Stimulated activated CD4-positive, alpha-beta T cell treated with anti-CD3 and anti-CD28 coated beads, Interleukin-1b, Interleukin-23, amount 100 ng/mL, for 1 hour (primary cell): ENCODE results near the gene JARID2.

Experiments
- DNase-seq, 2 donors: peaks; one replicate each; pipeline ENCODE4 v3.0.0-alpha.2; 2020; ENCODE audit warnings: low read depth in 2 of 2

JARID2 gene

DNA sequence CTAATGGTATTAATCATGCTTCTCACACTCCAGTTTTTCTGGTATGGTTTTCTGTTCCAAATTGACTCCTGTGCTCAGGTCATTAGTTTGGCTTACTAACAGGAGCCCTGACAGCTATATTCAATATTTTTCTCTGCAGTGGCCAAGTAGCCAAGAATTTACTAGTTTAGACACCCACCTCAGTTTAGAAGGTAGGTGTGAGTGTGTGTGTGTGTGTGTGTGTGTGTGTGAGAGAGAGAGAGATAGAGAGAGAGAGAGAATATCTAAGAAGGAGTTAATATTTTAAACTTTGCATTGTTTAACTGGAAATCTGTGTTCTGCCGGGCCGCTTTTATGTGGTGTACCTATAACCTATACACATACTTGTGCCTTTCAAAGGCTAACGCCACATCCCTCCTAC lies 18.5 kb downstream of the JARID2 start:
- no peak for DNase-seq

DNA sequence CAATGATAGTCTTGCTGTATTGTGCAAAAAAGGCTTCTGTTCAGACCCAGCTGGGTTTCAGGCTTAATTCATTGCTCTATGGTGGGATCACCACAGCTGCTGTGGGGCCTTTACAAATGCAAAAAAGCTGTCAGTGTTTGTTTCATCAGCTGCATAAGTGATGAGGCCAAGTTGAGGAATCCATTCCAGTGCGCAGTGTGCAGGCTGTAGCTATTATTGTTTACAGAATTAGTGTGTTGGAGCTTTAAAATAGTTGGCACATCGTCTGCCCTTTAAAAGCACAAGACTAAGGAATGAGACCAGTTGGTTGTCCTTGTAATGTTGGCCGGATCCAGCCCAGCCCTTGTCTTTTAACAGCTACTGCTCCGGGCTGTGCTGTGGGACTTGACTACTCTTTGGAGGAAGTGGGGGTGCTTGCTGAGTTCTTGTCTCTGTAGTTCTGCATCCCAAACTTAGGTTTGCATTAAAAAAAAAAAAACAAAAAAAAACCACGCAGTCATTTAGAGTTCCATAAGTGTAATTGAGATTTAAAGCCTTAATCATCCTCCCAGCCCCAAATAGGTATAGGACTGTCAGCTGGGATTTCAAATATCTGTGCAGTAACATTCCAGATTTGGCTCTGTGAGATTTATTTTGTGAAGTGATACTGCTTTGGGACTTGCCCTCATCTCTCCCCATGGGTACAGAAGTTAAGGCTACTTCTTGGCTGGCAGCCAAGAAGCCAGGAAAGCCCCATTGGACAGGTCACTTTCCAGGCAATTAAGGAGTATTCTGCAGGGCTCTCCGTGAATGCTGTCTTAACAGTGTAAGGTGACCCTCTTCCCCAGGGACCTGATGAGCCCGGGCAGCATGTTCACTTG lies 19.3 kb downstream of the JARID2 start:
- DNase-seq: no peak

DNA sequence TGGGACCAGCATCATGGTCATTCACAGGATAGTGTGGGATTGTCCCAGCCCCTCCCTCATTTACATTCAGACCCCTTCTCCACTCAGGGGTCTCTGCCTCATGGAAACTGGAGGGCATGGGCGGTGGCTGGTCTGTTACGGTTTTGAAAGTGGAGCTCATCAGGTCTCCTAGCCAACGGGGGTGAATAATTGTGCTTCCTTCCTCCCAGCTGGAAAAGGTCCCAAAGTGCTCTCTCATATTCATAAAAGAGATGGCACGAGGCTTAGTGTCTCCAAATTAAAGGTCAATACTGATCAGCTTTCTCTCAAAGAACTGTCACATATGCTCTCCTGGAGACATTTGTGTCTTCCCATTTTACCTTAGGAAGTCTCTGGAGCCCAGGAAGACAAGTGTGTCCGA lies 19.9 kb downstream of the JARID2 start:
- no peak for DNase-seq

DNA sequence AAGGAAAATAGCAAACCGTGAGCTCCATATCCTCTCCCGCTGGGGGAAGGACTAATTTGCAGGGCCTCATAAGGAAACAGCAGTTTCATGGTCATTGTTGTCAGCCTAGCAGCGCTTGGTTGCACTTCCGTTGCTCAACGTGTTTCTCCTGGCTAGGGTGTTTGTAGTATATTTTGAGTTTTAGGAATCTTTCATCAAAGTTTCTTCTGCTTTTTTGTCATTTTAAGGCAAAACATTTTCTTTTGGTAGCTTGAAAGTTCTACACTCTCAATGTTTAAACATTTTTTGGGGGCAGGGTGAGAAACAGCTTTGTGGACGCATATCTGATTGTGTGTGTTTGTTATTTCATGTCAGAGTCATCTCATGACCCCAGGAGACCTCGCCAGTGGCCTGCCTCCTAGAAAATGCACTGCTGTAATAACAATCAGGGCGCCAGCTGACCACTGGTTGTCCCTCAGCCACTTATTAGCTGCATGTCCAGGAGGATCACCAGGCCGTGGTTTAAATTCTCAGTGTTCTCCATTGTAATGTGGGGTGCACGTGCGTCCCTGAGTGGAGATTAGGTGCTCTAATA lies 20.6 kb downstream of the JARID2 start:
- DNase-seq: no peak

DNA sequence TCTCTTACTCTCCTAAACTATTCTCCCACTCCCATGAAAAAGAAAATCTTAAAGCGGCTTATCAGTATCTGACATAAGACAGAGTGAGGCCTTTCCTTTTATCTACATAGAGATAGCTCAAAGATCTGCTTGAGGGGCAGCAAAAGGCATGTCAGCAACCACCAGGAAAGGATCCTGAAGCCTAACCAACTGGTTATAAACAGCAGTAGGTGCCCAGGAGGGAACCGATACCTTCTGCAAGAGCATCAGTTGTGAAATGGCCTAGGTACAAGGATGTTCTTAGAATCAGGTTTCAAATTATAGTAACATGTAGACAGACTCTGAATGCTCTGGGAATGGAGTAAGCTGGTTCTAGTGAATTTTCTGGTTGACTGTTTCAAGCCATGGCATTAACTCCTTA lies 21.4 kb downstream of the JARID2 start:
- DNase-seq: no peak

DNA sequence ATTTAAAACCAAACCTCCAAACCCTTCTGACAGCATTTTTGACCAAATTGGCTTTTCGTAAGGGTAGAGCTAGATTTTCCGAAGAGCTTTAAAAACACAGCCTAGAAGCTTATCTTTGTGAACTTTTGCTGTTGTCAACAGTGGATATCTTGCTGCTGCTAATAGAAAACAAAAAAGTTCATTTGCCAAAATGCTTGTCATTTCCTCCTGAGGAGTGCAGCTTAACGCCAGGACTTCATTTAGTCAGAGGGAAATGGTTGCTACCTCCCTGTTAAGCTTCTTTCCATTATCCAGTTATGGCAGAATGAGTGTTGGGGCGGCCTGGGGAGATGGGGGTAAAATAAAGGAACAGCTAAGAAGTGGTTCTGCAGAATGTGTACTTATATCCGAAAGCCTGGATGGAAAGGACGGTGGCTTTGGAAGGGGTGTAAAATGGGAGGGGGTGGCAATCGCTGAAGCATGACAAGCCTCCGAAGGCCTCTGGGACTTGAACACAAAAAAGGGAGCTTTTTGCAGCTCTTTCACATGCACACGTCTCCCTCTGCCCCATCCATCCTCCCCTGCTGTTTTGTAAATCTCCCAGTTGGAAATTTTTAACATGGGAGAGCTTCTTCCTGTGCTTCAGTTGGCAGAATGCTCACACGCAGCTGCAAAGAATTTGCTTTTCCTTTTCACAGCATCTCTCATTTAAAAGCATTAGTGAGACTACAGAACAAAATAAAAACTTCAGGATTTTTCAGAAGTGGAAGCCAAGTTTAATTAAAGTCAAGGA lies 22.5 kb downstream of the JARID2 start:
- DNase-seq: no peak

DNA sequence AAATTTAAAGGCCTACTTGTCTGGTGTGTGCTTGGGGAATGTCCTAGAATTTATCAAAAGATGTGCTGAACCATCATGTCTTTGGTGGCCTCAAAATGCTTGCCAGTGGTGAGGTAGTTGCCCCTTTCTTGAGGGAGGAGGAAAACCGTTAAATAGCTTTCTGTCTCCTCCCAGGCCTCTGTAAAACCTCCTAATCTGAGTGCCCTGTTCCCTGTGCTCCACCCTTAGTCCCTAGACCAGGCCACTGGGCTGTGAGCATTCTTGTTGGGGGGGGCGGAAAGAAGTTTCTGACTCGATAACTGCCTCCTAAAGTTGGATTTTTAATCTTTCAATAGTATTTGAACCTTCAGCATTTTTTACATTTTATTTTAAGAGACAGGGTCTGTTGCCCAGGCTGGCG lies 23.1 kb downstream of the JARID2 start:
- no peak for DNase-seq

DNA sequence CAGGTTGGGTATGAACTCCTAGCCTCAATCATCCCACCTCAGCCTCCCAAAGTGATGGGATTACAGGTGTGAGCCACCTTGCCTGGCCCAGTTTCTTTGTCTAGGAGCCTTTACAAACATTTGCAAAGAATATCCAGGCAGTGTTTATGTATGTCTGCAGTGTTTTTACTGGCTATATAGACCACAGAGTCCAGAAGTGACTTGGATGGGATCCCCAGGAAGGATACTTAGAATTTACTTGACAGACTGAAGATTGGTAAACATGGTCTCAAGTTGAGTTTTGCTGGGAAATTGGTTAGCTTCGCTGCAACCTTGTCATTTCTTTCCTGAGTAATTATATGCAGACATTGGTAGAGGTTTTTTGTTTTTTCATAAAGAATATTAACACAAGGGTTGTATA lies 23.8 kb downstream of the JARID2 start:
- no peak for DNase-seq

DNA sequence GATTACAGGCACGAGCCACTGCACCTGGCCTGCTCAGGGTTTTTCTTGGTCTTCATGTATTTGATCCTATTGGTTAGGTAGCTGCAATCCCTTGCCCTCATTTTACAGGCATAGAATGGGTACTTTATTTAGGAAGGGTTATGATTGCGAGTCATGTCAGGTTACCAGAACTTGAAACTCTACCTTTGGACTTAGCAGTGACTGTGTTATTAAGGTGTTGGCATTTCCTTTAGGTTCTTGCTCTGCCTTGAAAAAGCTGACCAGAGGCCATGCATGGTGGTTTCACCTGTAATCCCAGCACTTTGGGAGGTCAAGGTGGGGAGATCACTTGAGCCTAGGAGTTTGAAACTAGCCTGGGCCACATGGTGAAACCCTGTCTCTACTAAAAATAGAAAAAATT lies 24.5 kb downstream of the JARID2 start:
- DNase-seq: no peak

DNA sequence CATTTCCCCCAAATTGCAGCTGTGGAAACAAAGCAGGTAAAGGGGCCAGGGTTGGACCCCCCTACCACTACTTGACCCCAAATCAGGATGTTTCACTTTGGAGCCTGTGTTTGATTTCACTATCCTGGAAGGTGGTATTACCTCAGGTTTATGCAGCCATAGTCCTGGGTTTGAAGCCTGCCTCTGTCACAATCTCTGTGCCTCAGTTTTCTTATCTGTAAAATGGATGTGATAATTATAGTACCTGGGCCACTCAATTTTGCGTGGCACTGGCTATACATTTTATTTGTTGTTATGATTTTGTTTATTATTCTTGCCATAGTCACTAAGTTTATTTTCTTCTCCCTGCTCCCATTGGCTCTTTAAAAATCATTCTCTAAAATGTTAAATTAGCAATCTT lies 26.7 kb downstream of the JARID2 start:
- no peak for DNase-seq

DNA sequence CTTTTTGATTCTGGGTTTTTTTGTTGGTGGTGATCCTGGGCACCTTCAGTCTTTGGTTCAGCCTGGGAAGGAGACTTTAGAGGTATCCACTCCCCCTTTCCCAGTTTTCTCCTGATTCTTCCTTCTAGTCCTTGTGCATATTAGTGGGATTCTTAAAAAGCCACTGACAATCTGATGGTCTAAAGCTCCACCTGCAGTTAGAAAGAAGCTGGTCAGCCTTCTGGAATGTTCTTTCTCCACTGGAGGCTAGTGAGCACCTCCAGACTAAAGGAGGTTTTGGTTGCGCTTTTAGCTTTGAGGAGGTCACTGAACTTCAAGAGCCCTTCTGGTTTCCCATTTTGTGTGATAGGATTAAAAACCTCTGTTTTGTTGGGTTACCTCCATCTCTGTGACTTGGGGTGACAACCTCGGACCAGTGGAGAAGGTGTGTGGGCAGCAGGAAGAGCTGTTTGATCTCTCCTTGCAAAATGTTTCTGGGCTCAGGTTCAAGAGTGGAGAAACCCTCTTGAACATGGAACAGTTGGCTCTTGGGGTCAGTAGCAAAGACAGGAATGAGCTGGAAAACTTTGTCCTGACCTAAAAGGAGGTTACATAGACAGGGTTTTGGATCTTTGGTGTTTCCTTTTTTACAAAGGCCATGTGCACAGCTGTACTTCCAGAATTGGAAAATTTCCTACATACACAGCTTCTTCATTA lies 29.0 kb downstream of the JARID2 start:
- DNase-seq: no peak

DNA sequence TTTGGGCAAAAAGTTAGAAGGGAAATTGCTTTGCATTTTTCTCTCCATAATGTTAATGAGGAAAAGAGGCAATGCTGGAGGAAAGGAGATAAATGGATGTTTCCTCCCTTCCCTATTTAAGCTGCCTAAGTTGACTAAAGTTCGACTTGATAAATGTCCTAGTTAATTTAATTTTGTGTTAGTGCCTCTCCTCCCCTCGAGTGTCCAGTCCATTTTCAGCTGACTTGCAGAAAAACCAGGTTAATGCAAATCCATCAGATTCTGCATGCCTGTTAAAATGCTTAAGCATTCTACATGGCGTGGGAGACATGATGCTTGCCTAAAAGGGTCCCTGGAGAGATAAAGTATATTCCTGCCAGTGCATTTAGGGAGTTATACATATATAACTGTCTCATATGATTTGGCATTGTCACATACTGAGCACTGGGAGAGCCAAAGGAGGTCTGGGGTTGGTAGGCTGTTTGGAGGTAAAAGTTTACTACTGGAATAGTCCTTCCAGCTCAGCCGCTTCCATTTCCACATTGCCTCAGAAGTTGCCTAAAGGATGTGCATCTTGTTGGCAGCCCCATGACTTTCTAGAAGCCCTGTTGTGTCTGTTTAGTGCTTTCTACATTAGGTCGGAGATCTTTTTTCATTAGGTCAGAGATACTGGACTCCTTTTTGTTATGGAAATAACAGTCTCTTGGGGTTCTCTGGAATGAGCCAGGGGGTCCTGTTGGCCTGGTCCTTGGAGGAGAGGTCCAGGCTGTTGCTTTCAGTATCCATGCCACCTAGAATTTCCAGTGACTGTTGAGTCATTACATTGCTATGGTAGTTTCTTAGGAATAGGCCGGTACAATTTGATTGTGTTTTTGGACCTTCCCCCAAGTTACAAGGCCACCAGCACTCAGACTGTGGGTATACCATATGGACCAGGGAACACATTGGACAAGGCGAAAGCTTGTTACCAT lies 30.4 kb downstream of the JARID2 start:
- no peak for DNase-seq

DNA sequence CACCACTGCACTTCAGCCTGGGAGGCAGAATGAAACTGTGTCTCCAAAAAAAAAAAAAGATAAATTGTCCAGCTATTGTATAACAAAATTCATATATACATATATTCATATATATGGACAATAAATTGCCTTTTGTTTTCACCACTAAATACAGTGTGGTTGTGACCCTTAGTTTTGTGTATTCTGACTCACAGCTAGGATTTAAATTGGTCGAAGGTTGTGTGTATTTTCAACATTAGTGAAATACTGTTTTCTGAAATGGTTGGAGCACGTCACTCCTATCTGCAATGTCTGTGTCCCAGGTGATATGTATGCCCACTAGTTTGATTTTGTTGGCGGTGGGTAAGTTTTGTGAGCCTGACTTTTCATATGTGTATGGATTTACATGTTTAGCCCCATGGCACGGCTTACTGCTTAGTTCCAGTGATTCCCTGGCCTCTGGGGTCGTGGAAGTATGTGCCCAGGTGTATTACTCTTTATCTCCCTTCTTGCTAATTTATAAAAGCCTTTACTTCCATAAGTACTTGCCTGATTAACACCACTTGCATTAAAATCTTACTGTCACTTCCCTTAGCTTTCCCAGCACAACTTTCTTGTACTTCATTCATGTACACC lies 33.3 kb downstream of the JARID2 start:
- no peak for DNase-seq

DNA sequence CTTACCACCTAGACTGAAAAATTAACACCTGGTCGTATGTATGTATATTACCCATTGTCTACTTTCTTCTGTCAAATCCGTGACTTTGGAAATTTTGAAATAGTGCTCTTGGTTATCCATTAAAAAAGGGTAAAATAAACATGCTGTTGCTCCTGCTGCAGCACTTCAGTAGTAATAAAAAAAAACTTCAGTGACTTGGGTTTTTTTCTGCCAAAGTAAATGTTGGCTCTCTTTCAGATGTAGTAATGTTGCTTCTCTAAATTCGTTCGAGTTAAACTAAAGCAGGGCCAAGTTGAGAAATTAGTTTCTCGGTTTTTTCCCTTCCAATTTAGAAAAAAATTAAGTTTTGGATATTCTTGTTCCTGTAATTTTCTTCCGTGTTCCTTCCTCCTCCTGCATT lies 34.2 kb downstream of the JARID2 start:
- DNase-seq: no peak

DNA sequence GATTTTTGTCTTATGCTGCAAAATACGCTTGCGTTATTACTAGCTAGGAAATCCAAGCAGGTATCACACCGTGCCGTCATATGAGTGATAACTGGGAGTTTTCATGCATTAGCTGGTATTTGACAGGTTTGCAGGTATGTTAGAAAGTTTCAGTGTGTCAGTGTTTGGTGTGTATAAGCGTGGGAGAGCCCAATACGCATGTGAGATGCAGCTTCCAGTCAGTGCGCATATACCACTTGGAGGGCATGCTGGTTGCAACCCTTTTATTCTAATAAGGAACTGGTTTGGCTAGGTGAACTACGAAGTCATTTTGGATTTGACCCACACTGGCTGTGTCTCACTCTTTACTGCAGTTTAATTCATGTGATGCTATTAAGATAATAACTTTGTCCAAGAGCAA lies 35.1 kb downstream of the JARID2 start:
- no peak for DNase-seq

DNA sequence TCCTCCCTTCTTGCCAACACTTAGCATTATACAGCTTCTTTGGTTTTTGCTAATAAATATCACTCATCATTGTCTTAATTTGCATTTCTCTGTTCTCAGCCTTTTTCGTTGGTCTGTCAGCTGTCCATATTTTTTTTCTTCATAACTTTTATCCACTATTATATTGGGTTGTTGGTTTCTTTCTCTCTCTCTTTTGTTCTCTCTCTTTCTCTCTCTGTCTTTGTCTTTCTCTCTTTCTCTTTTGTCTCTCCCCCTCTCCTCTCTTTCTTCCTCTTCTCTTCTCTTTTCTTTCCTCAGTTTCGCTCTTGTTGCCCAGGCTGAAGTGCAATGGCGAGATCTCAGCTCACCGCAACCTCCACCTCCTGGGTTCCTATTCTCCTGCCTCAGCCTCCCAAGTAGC lies 36.5 kb downstream of the JARID2 start:
- DNase-seq: no peak

DNA sequence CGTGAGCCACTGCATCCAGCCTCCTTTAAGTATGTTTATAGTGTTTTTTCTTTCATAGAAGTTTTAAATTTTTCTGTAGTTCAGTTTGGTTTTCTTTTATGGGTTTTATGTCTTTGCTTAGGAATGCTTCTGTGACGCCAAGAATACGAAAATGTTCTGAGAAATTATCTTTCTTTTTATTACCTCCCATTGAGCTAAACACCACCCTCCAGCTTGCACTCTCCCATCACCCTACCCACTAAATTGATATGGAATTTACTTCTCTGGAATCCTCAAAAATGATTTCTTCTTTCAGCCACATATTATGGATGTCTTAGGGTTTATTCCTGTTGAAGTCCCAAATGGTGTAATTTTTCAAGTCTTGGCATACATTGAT lies 38.1 kb downstream of the JARID2 start:
- DNase-seq: no peak

DNA sequence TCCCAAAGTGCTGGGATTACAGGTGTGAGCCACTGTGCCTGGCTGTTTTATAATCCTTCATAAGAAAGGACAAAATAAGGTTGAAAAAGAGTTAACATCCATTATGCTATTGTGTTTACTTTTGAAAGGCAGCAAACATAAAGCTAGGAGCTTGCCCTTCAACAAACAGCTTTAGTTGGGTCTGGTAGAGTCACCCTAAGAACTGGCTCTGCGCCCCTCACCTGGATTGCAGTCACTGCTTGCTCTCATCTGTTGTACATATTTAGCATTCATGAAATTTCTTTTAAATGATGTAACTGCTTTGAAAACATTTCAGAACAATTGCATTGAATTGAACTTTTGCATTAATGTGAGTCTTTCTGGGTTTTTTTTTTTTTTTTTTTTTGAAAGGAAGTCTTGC lies 38.9 kb downstream of the JARID2 start:
- no peak for DNase-seq

DNA sequence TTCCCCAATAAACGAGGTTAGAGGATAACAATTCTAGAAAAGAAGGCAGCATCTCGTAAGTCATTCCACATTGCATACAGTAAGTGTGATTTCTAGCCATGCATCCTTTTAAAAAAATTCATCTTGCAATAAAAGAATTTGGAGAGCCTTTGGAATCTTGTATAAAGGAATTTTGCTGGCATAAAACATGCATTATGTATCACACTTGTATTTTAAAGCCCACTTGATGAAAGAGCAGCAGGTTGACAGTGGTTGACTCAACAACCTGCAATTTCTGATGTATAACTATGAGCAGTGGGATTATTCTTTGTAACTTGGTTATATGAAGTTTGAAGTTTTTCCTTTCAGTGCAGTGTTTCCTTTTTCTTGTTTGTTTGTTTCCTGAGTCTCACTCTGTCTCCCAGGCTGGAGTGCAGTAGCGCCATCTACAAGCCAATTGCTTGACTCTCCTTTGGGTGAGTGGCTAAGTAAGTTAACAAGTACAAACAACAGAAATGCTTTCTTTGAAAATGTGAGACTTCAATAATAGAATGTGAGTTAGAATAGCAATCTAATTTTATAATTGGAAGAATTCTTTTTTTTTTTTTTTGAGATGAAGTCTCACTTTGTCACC lies 39.9 kb downstream of the JARID2 start:
- no peak for DNase-seq

DNA sequence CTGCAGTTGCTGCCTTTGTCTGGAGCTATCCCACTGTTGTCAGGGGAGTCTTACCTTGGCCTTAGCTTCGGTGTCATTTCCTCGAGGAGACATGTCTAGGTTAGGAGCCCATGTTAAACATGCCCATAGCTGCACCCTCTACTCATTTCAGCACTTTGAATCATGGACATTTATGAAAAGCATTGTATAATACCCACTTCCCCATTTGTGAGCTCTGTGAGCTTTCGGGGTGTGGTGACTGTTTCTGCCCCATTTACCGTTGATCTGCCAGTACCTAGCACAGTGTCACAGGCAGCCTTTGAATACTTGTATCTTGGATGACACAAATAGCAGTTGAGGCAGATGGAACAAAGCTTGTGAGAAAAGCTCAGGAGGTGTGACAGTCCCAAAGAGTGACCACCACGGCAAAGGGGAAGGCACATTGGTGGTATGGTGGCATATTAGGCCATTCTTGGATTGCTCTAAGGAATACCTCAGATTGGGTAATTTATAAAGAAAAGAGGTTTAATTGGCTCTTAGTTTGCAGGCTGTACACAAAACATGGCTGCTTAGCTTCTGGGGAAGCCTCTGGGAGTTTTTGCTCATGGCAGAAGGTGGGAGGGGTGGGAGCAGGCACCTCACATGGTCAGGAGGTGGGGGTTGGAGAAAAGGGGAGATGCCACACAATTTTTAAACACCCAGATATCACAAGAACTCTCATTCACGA lies 42.0 kb downstream of the JARID2 start:
- DNase-seq: no peak
